SK-MEL-5 (cell line): ENCODE data around the gene ELP4. TPM values are rescaled to one million over a fixed set of nuclear protein-coding genes. Genes with fewer than 3 reads are reported as not detected.
"Not testable (repeated sequence)": the region's sequence is repeated elsewhere in the genome, so short reads cannot be mapped to it uniquely, and the experiment has no call there.

Experiments
- DNase-seq: peaks from one replicate; pipeline ENCODE4 v3.0.0-alpha.2; 2016; ENCODE audit warnings: low read depth, low spot score
- in situ Hi-C: cut with HindIII; loops from 2 replicates; pipeline ENCODE4 v1.10.0; 2016; ENCODE audit warnings: low sequenced_read_pairs, high pct_unique_total_duplicates, low pct_unique_long_range_greater_than_20kb
- polyA plus RNA-seq, 2 experiments: library from polyadenylated mRNA; depleted of rRNA; stranded (reverse); fragments of >200 nt; gene quantifications; 2 replicates each; pipeline ENCODE4 v1.2.3, GENCODE V29; 2015
- total RNA-seq: library from RNA; depleted of rRNA; stranded (reverse); fragments of >200 nt; shearing (Covaris generic); gene quantifications from 2 replicates; pipeline ENCODE4 v1.2.3, GENCODE V29; 2014; rRNA removed

ELP4 gene
- 18.5 and 21.5 TPM in 2 replicates for total RNA-seq
- 12.4 and 15.4 TPM in 2 replicates for polyA plus RNA-seq (2015; cell fraction: cytosol; rRNA removed)
- 12.2 and 14.2 TPM in 2 replicates for polyA plus RNA-seq (2015; cell fraction: nucleus; rRNA removed)

GRCh38 chr11:31509429-31510345 is at the start of gene ELP4, which contains the start of gene IMMP1L:
ELP4 (plus strand) TSS chr11:31509767; CDS start chr11:31509785, 18 bp downstream.
IMMP1L (minus strand) TSS chr11:31509622; CDS start chr11:31463276, 46,346 bp downstream.
- DNase-seq, result peak; percentile 97
- in situ Hi-C loops, result no loop called here

GRCh38 chr11:31464436-31464835 is 45.1 kb upstream of the ELP4 start:
- DNase-seq, result no peak
- in situ Hi-C loops, result no loop called here

GRCh38 chr11:31474083-31474482 is 35.5 kb upstream of the ELP4 start:
- in situ Hi-C loops, result no loop called here
- DNase-seq, result no peak

- no peak for DNase-seq
- in situ Hi-C loops, result no loop called here
Observed at GRCh38 chr11:31477528-31478222, 31.9 kb upstream of the ELP4 start.

GRCh38 chr11:31478223-31478590 is 31.4 kb upstream of the ELP4 start:
- in situ Hi-C loops, result no loop called here
- no peak for DNase-seq

- in situ Hi-C loops, result no loop called here
- no peak for DNase-seq
Observed at GRCh38 chr11:31479066-31479465, 30.5 kb upstream of the ELP4 start.

GRCh38 chr11:31480930-31481329 is 28.6 kb upstream of the ELP4 start:
- no peak for DNase-seq
- in situ Hi-C loops, result no loop called here

- in situ Hi-C loops, result no loop called here
- no peak for DNase-seq
Observed at GRCh38 chr11:31484497-31484896, 25.1 kb upstream of the ELP4 start.

GRCh38 chr11:31487848-31488247 is 21.7 kb upstream of the ELP4 start:
- in situ Hi-C loops, result no loop called here

GRCh38 chr11:31492320-31492913 is 17.1 kb upstream of the ELP4 start:
- DNase-seq, result no peak
- in situ Hi-C loops, result no loop called here

More at GRCh38 chr11:31487848-31488247, 21.7 kb upstream of the ELP4 start:
- peak; percentile 73 for DNase-seq

- in situ Hi-C loops, result no loop called here
- no peak for DNase-seq
Observed at GRCh38 chr11:31493235-31493634, 16.3 kb upstream of the ELP4 start.

GRCh38 chr11:31493762-31494161 is 15.8 kb upstream of the ELP4 start:
- DNase-seq, in situ Hi-C loops: not testable (repeated sequence)

- in situ Hi-C loops, result no loop called here
Observed at GRCh38 chr11:31499576-31500178, 9.9 kb upstream of the ELP4 start.

GRCh38 chr11:31500560-31500959 is 9.0 kb upstream of the ELP4 start:
- in situ Hi-C loops, result no loop called here
- DNase-seq, result no peak

More at GRCh38 chr11:31499576-31500178, 9.9 kb upstream of the ELP4 start:
- DNase-seq, result no peak

- no peak for DNase-seq
- in situ Hi-C loops, result no loop called here
Observed at GRCh38 chr11:31509051-31509428, 527 bp upstream of the ELP4 start.

- no peak for DNase-seq
- in situ Hi-C loops, result no loop called here
Observed at GRCh38 chr11:31512117-31512516, 2.5 kb downstream of the ELP4 start.

- in situ Hi-C loops, result no loop called here
- DNase-seq, result no peak
Observed at GRCh38 chr11:31521497-31522150, 12.1 kb downstream of the ELP4 start.
